Measurements from ENCODE around the gene GABRG3. TPM values are rescaled to one million over a fixed set of nuclear protein-coding genes. Genes with fewer than 3 reads are reported as not detected.

GABRG3 gene
- total and polyA plus RNA-seq, 10 of the 15 experiments (the other 5 are each of a cell fraction or from before 2014, with no cell fraction given) = 0.15 TPM; not detected in 9

DNA sequence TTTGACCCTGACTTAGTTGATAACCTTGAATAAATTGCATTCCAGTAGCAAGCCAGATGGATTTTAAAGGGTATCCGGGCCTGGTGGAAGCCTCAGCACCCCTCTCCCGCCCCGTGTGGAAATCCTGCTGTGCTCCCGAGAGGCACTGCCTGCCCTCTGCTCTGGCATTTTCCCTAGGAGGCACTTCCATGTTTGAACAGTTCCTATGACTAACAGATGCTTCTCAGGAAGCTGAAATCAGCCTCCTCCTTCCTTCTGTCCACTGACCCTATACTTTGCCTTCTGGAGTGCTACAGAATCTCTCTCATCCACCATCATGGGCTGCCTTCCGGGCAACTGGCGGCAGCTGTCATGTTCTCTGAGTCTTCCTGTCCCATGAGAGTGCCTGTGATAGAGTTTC, 90.8 kb downstream of the GABRG3 start:
- H3K27me3 ChIP-seq (replicated peaks in 1 of 2; ENCODE audit: control insufficient read depth in 2 of 2, insufficient read depth in 2 of 2, low read length in 1 of 2) = no peaks in the 10 kb centered on the region
- no TSS peak for BruUV-seq (replicated peaks)
- RAD21 ChIA-PET (ENCODE audit: unreplicated experiment) = no interaction called here
- no peaks in the 10 kb centered on the region; the same call in 2 of the 3 replicates for H3K9me3 ChIP-seq (replicated peaks; ENCODE audit: control insufficient read depth, insufficient read depth, low read length)
- no peak overlapping the region for H3K4me3 ChIP-seq
- H3K36me3 ChIP-seq (ENCODE audit: control insufficient read depth in 2 of 2, insufficient read depth in 2 of 2, low read length in 1 of 2) = no peaks in the 10 kb centered on the region
- H3K9ac ChIP-seq (ENCODE audit: control insufficient read depth, insufficient read depth, low read length) = no peak overlapping the region
- in situ Hi-C loops (cut with MboI) = no loop called here
- H3K4me1 ChIP-seq (ENCODE audit: control insufficient read depth, insufficient read depth, low read length) = no peaks in the 10 kb centered on the region
- SMC1A ChIA-PET (ENCODE audit: uncharacterized antibody, unreplicated experiment) = no interaction called here
- DNase-seq (ENCODE audit: low read depth, low spot score) (no peak), ATAC-seq (no peak), FAIRE-seq (no peak)
- CTCF ChIA-PET = no interaction called here
- 2% methylated on average over 6 of the region's 6 CpGs for WGBS (ENCODE audit: insufficient coverage, insufficient replicate concordance, low lambda C conversion rate, missing lambda C conversion rate)
- TF ChIP-seq POLR2AphosphoS5 (IDR thresholded peaks at IDR 0.05; ENCODE audit: low read length) (no peak), BMI1 (IDR thresholded peaks at IDR 0.05; ENCODE audit: borderline replicate concordance) (no peak), RCOR1 (conservative IDR thresholded peaks at IDR 0.05; ENCODE audit: low read depth, low read length) (no peak), ZZZ3 (IDR thresholded peaks at IDR 0.05; ENCODE audit: control insufficient read depth, insufficient read length, low read depth) (no peak), STAT3 (IDR thresholded peaks at IDR 0.05; ENCODE audit: low read depth, low read length) (no peak), TBL1XR1 (IDR thresholded peaks at IDR 0.05; ENCODE audit: low read depth, low read length) (no peak), YY1 (IDR thresholded peaks at IDR 0.05; ENCODE audit: low read depth, low read length) (no peak), SMAD1 (IDR thresholded peaks at IDR 0.05; ENCODE audit: low read depth, partially characterized antibody) (no peak), HDAC2 (IDR thresholded peaks at IDR 0.05) (no peak), NFXL1 (IDR thresholded peaks at IDR 0.05; ENCODE audit: borderline replicate concordance) (no peak), LARP7 (IDR thresholded peaks at IDR 0.05) (no peak), EP300 (IDR thresholded peaks at IDR 0.05; ENCODE audit: borderline replicate concordance in 1 of 2, control insufficient read depth in 1 of 2, low read depth in 2 of 2, low read length in 2 of 2) (no peak), PAX8 (IDR thresholded peaks at IDR 0.05) (no peak), IKZF1 (conservative IDR thresholded peaks at IDR 0.05) (no peak), SUZ12 (IDR thresholded peaks at IDR 0.05; ENCODE audit: unreplicated experiment) (no peak), NFYB (IDR thresholded peaks at IDR 0.05; ENCODE audit: insufficient read depth, low read depth, low read length) (no peak), SMARCA5 (IDR thresholded peaks at IDR 0.05) (no peak), ATF2 (IDR thresholded peaks at IDR 0.05; ENCODE audit: low read length) (no peak)
- TF ChIP-seq, protein P1, sequence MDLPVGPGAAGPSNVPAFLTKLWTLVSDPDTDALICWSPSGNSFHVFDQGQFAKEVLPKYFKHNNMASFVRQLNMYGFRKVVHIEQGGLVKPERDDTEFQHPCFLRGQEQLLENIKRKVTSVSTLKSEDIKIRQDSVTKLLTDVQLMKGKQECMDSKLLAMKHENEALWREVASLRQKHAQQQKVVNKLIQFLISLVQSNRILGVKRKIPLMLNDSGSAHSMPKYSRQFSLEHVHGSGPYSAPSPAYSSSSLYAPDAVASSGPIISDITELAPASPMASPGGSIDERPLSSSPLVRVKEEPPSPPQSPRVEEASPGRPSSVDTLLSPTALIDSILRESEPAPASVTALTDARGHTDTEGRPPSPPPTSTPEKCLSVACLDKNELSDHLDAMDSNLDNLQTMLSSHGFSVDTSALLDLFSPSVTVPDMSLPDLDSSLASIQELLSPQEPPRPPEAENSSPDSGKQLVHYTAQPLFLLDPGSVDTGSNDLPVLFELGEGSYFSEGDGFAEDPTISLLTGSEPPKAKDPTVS (IDR thresholded peaks at IDR 0.05; ENCODE audit: low read depth, low read length) = no peak
- H3K79me2 ChIP-seq (ENCODE audit: control insufficient read depth, insufficient read depth, low read length) = no peaks in the 10 kb centered on the region
- H4K20me1 ChIP-seq (ENCODE audit: control insufficient read depth, insufficient read depth) = no peaks in the 10 kb centered on the region
- no peak overlapping the region for H3K4me2 ChIP-seq (ENCODE audit: control insufficient read depth, insufficient read depth)
- intact Hi-C loops (cut with micrococcal nuclease; ENCODE audit: unreplicated experiment) = no loop called here
- POLR2A ChIA-PET = no interaction called here
- H2AFZ ChIP-seq (ENCODE audit: control insufficient read depth, low read depth, low read length) = no peak overlapping the region
- H3K27ac ChIP-seq (ENCODE audit: control insufficient read depth, insufficient read depth) = no peak overlapping the region
